ACC112 (cell line): Measurements from ENCODE around the gene ERI2.

Source experiments
- H2AFZ ChIP-seq: fragments of 200-600 bp; sonication (generic); one replicate; pipeline ENCODE4 v1.6.0; 2017; ENCODE audit warnings: antibody characterized with exemption, low read length; ENCODE audit not compliant: unreplicated experiment
- H3K27ac ChIP-seq: fragments of 200-600 bp; sonication (generic); 2 replicates; pipeline ENCODE4 v1.5.1; 2014; ENCODE audit warnings: low read depth, mild to moderate bottlenecking, antibody characterized with exemption, low read length, moderate library complexity
- H3K27me3 ChIP-seq: fragments of 200-600 bp; sonication (generic); 2 replicates; pipeline ENCODE4 v1.6.1; 2014; ENCODE audit warnings: mild to moderate bottlenecking, antibody characterized with exemption, low read length, moderate library complexity, mixed read lengths; ENCODE audit not compliant: insufficient read depth
- H3K36me3 ChIP-seq: fragments of 200-600 bp; sonication (generic); 2 replicates; pipeline ENCODE4 v1.6.1; 2016; ENCODE audit warnings: mild to moderate bottlenecking, antibody characterized with exemption, low read length, moderate library complexity, mixed read lengths; ENCODE audit not compliant: insufficient read depth
- H3K4me1 ChIP-seq: fragments of 200-600 bp; sonication (generic); one replicate; pipeline ENCODE4 v1.6.1; 2016; ENCODE audit warnings: low read length, mixed read lengths; ENCODE audit not compliant: insufficient read depth, unreplicated experiment, control insufficient read depth
- H3K4me3 ChIP-seq: fragments of 200-600 bp; sonication (generic); 2 replicates; pipeline ENCODE4 v1.5.1; 2014; ENCODE audit warnings: mild to moderate bottlenecking, low read depth, low read length
- H3K79me2 ChIP-seq: fragments of 200-600 bp; sonication (generic); one replicate; pipeline ENCODE4 v1.6.0; 2016; ENCODE audit warnings: low read length; ENCODE audit not compliant: control insufficient read depth, unreplicated experiment, insufficient read depth

Gene ERI2

DNA sequence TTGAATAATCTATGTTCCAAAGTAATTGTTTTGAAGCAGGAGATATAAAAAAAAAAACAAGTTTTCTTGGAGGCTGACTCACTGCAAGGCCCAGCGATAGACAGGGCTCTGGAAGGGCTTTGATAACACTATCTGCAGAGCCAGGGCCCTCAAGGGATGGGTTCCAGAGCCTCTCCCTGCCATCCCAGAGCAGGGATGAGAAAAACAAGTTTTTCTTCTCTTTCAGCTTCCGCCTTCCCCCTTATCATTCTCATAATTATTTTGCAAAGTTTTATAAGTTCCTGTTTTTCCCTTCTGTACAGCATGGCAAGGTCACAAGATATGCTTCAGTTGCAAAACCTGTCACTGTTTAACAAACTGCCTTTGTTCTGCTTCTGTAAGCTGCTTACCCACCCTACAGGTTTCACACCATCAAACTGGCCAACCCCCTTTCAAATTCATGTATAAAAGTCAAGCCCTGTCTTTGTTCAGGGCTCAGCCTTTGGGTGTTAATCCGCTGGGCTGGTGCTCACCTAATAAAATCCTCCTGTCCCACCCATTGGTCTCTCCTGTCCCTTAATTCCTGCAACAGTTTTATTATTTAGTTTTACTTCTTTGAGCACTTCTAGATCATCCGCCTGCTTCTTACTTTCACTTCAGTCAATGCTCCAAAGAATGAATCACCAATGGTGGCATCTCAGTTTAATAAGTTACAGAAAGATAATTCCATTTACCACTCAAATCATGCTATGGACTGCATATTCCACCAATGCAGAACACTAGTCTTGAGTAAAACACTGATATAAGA lies 59.0 kb downstream of the ERI2 start:
- Histone ChIP-seq H3K79me2 (no peaks in the 10 kb centered on the region), H3K27ac (no peak overlapping the region), H3K4me1 (no peaks in the 10 kb centered on the region), H3K27me3 (peaks cover 26% of the 10 kb centered on the region), H2AFZ (no peak overlapping the region), H3K4me3 (no peak overlapping the region), H3K36me3 (no peaks in the 10 kb centered on the region)

DNA sequence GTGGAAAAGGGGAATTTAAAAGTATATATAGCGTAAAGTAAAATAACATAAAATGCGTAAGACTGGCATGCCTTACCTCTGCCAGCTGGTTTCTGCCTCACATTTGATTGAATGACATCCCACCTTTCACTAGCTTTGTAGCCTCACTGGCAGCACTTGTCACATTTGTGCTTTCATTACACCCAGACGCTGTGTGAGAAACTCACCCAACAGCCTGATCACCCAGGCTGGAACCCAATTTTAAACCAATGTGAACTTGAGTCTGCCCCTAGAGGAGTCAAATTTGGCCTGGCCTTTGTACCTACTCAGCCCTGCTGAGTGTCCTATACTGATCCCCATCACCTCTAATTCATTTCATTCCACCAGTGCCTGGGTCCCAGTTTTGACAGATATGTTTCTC lies 59.8 kb downstream of the ERI2 start:
- Histone ChIP-seq H3K4me3 (no peak overlapping the region), H3K36me3 (no peaks in the 10 kb centered on the region), H3K79me2 (no peaks in the 10 kb centered on the region), H3K27me3 (peaks cover 18% of the 10 kb centered on the region), H3K4me1 (no peaks in the 10 kb centered on the region), H2AFZ (no peak overlapping the region), H3K27ac (no peak overlapping the region)
